MCF 10A (cell line): Measurements from ENCODE around the gene PSD2. TPM values are rescaled to one million over a fixed set of nuclear protein-coding genes. Genes with fewer than 3 reads are reported as not detected.

Experiments
- BruUV-seq: library from RNA; stranded (reverse); fragments of 400-500 nt; replicated peaks from 2 replicates; lab custom pipeline; 2021; lab: Mats Ljungman, UMichigan
- CTCF ChIA-PET: fragments of 300-600 bp; sonication (Branson Sonifier 250); formaldehyde crosslinking; extraction: SDS; loops from one replicate; lab custom pipeline; 2021; ENCODE audit warnings: antibody characterized with exemption, inconsistent platforms; lab: Yijun Ruan, JAX
- POLR2A ChIA-PET: fragments of 300-600, 350-650 bp; sonication (Branson Sonifier 250); formaldehyde crosslinking; extraction: SDS; loops from one replicate; lab custom pipeline; 2020; ENCODE audit warnings: antibody characterized with exemption, inconsistent platforms; lab: Yijun Ruan, JAX
- DNase-seq: peaks from one replicate; pipeline ENCODE4 v3.0.0-alpha.2; 2018; ENCODE audit not compliant: unreplicated experiment
- H3K27ac Mint-ChIP-seq: one replicate; pipeline ENCODE4 v1.8.0; 2022; ENCODE audit warnings: mild to moderate bottlenecking, low read depth, mixed read lengths; ENCODE audit not compliant: unreplicated experiment
- H3K27me3 Mint-ChIP-seq: one replicate; pipeline ENCODE4 v1.8.0; 2022; ENCODE audit warnings: mixed read lengths; ENCODE audit not compliant: insufficient read depth, unreplicated experiment
- H3K36me3 Mint-ChIP-seq: one replicate; pipeline ENCODE4 v1.8.0; 2022; ENCODE audit warnings: mild to moderate bottlenecking, moderate library complexity, mixed read lengths; ENCODE audit not compliant: insufficient read depth, unreplicated experiment
- H3K4me1 Mint-ChIP-seq: one replicate; pipeline ENCODE4 v1.8.0; 2022; ENCODE audit warnings: mixed read lengths; ENCODE audit not compliant: insufficient read depth, unreplicated experiment
- H3K4me3 Mint-ChIP-seq: one replicate; pipeline ENCODE4 v1.8.0; 2022; ENCODE audit warnings: mild to moderate bottlenecking, moderate library complexity, mixed read lengths; ENCODE audit not compliant: unreplicated experiment
- H3K9me3 Mint-ChIP-seq: one replicate; pipeline ENCODE4 v1.8.0; 2022; ENCODE audit warnings: mixed read lengths; ENCODE audit not compliant: unreplicated experiment
- CTCF ChIP-seq: fragments of 200-600 bp; IDR thresholded peaks from one replicate; pipeline ENCODE4 v1.8.0; 2022; ENCODE audit warnings: antibody characterized with exemption, mild to moderate bottlenecking; ENCODE audit not compliant: unreplicated experiment
- intact Hi-C: fragments of 100-400 bp; cut with micrococcal nuclease; formaldehyde crosslinking; loops from 2 replicates; pipeline ENCODE4 v1.14.1; 2022
- total RNA-seq: library from RNA; stranded (reverse); gene quantifications from 2 replicates; pipeline ENCODE4 v1.2.3, GENCODE V29; 2022

The PSD2 gene
- total RNA-seq, 1 experiment from 2014 or later: not detected

GRCh38 chr5:139850423-139851016 is 54.9 kb downstream of the PSD2 start:
- DNase-seq: no peak
- intact Hi-C loops: no loop called here
- no peak overlapping the region for H3K27ac Mint-ChIP-seq
- H3K9me3 Mint-ChIP-seq: no peaks in the 10 kb centered on the region
- H3K27me3 Mint-ChIP-seq: peaks cover 13% of the 10 kb centered on the region
- H3K4me1 Mint-ChIP-seq: peaks cover 6% of the 10 kb centered on the region
- ChIA-PET CTCF (interaction anchor here (0.6 to 5.5 kb wide), 9 partner anchors 12 to 1839 kb away, joined by 3 to 54 read pairs (median 4); no protein-coding TSS in a partner anchor), POLR2A (interaction anchor here (0.8 to 1.1 kb wide), 2 partner anchors 10 to 63 kb away, joined by 3 read pairs; no protein-coding TSS in a partner anchor)
- no peak for TF ChIP-seq CTCF
- no peak overlapping the region for H3K4me3 Mint-ChIP-seq
- BruUV-seq: no TSS peak
- H3K36me3 Mint-ChIP-seq: no peaks in the 10 kb centered on the region

GRCh38 chr5:139851558-139851957 is 56.0 kb downstream of the PSD2 start:
- CTCF ChIA-PET: interaction anchor here (0.6 to 5.5 kb wide), 5 partner anchors 11 to 118 kb away, joined by 3 to 54 read pairs (median 6); no protein-coding TSS in a partner anchor

DNA sequence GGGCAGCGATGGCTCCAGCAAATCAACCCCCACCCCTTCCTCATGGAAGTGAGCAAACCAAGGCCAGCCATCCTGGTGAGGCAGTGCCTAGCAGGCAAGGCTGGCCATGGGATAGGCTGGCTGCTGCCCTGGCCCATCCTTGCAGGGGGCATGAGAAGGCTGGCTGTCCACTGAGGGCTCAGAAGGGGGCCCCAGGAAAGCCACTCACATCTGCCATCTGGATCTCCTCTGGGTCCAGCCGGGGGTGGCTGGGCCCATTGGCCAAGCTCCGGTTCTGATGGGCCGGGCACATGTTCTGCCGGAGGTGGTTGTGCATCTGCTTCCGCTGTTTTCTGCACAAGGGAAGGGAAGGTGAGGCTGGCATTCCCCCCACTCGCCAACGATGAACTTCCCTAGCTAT is 57.1 kb downstream of the PSD2 start:
- no peak overlapping the region for H3K4me3 Mint-ChIP-seq
- H3K27me3 Mint-ChIP-seq: peaks cover 13% of the 10 kb centered on the region
- no peak for TF ChIP-seq CTCF
- no TSS peak for BruUV-seq
- DNase-seq: no peak
- H3K36me3 Mint-ChIP-seq: no peaks in the 10 kb centered on the region
- intact Hi-C loops: no loop called here
- no peak overlapping the region for H3K27ac Mint-ChIP-seq
- ChIA-PET CTCF (interaction anchor here (1.2 to 5.5 kb wide), 4 partner anchors 9 to 117 kb away, joined by 4 to 54 read pairs (median 13); no protein-coding TSS in a partner anchor), POLR2A (no interaction called here)
- peaks cover 6% of the 10 kb centered on the region for H3K4me1 Mint-ChIP-seq
- H3K9me3 Mint-ChIP-seq: no peaks in the 10 kb centered on the region

More at GRCh38 chr5:139851558-139851957, 56.0 kb downstream of the PSD2 start:
- DNase-seq: no peak
- intact Hi-C loops: no loop called here
- peaks cover 6% of the 10 kb centered on the region for H3K4me1 Mint-ChIP-seq
- TF ChIP-seq CTCF: no peak
- POLR2A ChIA-PET: no interaction called here
- H3K4me3 Mint-ChIP-seq: no peak overlapping the region
- no peak overlapping the region for H3K27ac Mint-ChIP-seq
- no peaks in the 10 kb centered on the region for H3K36me3 Mint-ChIP-seq
- H3K27me3 Mint-ChIP-seq: peaks cover 13% of the 10 kb centered on the region
- H3K9me3 Mint-ChIP-seq: no peaks in the 10 kb centered on the region
- no TSS peak for BruUV-seq

DNA sequence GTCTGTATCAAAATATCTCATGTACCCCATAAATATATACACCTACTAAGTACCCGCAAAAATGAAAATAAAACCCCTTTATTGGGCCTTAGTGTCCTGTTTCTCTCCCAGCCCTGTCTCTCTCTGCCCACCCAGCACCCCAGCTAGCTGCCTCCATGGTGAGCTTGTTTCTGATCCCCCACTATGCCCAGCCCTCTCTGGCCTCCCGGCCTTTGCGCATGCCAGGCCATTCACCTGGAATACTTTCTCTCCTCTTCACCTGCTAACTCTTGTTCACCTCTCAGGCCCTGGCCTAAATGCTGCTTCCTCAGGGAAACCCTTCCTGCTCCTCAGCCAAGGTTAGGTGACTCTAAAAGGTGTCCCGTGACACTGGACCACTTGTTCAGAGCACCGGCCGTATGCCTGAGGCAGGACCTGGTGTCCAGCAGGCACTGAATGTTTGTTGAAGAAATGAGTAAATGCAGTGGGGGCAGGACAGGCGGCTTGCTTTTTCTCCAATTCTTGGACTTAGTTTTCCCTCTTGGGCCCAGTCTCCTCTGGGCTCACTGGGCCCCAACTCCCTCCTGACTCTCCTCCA is 58.5 kb downstream of the PSD2 start:
- Mint-ChIP-seq H3K36me3 (no peaks in the 10 kb centered on the region), H3K4me3 (no peak overlapping the region), H3K9me3 (no peaks in the 10 kb centered on the region), H3K27ac (no peak overlapping the region), H3K27me3 (peaks cover 11% of the 10 kb centered on the region), H3K4me1 (peaks cover 6% of the 10 kb centered on the region)
- POLR2A ChIA-PET: no interaction called here
- no TSS peak for BruUV-seq
- intact Hi-C loops: no loop called here
- CTCF ChIA-PET: interaction anchor here (2.7 to 3.6 kb wide), 2 partner anchors 10 to 114 kb away, joined by 17 to 24 read pairs; no protein-coding TSS in a partner anchor
- TF ChIP-seq CTCF: no peak
- DNase-seq: no peak
